Measurements from ENCODE around the gene KHDRBS1.

KHDRBS1 gene

DNA sequence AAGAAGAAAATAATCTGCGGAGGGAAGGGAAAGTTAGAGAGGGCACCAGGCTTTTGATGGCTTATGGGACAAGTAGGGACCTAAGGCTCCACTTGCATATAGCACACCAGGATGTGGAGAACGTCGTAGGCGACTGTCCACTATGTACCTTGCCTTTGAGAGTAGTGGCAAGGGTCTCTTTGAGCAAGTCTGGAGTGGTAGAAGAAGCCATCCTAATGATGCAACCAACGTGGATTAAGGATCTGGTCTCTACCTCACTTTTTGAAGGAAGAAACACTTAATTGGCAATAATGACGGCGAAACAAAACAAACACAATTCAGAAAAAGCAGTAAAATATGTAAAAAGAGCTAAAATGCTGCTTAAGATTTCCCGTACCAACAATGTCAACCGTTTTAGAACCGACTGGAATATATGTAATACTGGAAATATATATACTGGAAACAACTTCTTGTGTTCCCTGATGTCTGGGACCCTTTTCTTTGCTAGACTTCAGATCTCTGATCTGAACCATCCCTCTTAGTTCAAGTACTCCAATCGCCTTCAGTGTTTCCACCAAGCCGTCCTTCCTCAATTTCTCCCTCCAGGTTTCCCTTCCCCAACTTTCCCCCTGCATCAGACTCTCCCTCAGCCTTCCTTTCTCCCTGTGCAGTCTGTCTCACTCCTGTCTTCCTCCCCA, 821 bp upstream of the KHDRBS1 start:
- Histone ChIP-seq H3K4me3 (ENCODE audit: low read depth, low read length) (peak overlapping the region; percentile 95), H3K9me3 (ENCODE audit: control insufficient read depth, insufficient read depth, low read depth, low read length) (no peaks in the 10 kb centered on the region), H3K4me1 (ENCODE audit: control insufficient read depth, insufficient read depth, low read length) (0 out of 2 replicates have a peak, but pooled peaks cover 2% of the 10 kb centered on the region), H3K36me3 (ENCODE audit: control insufficient read depth in 2 of 2, insufficient read depth in 1 of 2, low read length in 2 of 2) (peaks cover 0 to 13% of the 10 kb centered on the region in 2 experiments; a peak in 1 of 3 replicates), H3K27ac (ENCODE audit: extremely low read depth, low read depth, low read length) (peak overlapping the region; percentile 69)
- ChIA-PET CTCF (interaction anchor here (0.6 to 1.2 kb wide), 3 partner anchors 9 to 250 kb away, joined by 3 to 5 read pairs (median 4); no protein-coding TSS in a partner anchor), POLR2A (interaction anchor here (0.7 to 2.5 kb wide), 19 partner anchors 9 to 381 kb away, joined by 3 to 14 read pairs (median 4); partner anchors contain the start of genes BSDC1, IQCC, KPNA6 and TMEM39B)
- 0 out of 2 replicates have a peak, but pooled peaks have one; percentile 38 for TF ChIP-seq ZNF121 (tag by site-specific recombination; IDR thresholded peaks at IDR 0.05)
- TF ChIP-seq ZNF2 (tag by site-specific recombination; IDR thresholded peaks at IDR 0.05): peak; percentile 13; the same call in 1 of the 2 replicates
- TF ChIP-seq, protein P1, sequence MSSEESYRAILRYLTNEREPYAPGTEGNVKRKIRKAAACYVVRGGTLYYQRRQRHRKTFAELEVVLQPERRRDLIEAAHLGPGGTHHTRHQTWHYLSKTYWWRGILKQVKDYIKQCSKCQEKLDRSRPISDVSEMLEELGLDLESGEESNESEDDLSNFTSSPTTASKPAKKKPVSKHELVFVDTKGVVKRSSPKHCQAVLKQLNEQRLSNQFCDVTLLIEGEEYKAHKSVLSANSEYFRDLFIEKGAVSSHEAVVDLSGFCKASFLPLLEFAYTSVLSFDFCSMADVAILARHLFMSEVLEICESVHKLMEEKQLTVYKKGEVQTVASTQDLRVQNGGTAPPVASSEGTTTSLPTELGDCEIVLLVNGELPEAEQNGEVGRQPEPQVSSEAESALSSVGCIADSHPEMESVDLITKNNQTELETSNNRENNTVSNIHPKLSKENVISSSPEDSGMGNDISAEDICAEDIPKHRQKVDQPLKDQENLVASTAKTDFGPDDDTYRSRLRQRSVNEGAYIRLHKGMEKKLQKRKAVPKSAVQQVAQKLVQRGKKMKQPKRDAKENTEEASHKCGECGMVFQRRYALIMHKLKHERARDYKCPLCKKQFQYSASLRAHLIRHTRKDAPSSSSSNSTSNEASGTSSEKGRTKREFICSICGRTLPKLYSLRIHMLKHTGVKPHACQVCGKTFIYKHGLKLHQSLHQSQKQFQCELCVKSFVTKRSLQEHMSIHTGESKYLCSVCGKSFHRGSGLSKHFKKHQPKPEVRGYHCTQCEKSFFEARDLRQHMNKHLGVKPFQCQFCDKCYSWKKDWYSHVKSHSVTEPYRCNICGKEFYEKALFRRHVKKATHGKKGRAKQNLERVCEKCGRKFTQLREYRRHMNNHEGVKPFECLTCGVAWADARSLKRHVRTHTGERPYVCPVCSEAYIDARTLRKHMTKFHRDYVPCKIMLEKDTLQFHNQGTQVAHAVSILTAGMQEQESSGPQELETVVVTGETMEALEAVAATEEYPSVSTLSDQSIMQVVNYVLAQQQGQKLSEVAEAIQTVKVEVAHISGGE (tag by site-specific recombination; conservative IDR thresholded peaks at IDR 0.05; ENCODE audit: low read depth): 0 out of 2 replicates have a peak, but pooled peaks have one; percentile 45
- TF ChIP-seq ZNF777 (tag by site-specific recombination; IDR thresholded peaks at IDR 0.05; ENCODE audit: borderline replicate concordance): 0 out of 2 replicates have a peak, but pooled peaks have one; percentile 21
- no peak for TF ChIP-seq MEIS1 (CRISPR knock-in tag; IDR thresholded peaks at IDR 0.05; ENCODE audit: borderline replicate concordance)
- peak; percentile 100 for TF ChIP-seq PRDM1 (tag by site-specific recombination; IDR thresholded peaks at IDR 0.05)
- TF ChIP-seq, protein P2, sequence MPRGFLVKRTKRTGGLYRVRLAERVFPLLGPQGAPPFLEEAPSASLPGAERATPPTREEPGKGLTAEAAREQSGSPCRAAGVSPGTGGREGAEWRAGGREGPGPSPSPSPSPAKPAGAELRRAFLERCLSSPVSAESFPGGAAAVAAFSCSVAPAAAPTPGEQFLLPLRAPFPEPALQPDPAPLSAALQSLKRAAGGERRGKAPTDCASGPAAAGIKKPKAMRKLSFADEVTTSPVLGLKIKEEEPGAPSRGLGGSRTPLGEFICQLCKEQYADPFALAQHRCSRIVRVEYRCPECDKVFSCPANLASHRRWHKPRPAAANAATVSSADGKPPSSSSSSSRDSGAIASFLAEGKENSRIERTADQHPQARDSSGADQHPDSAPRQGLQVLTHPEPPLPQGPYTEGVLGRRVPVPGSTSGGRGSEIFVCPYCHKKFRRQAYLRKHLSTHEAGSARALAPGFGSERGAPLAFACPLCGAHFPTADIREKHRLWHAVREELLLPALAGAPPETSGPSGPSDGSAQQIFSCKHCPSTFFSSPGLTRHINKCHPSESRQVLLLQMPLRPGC (tag by site-specific recombination; IDR thresholded peaks at IDR 0.05): no peak
- TF ChIP-seq, protein P3, sequence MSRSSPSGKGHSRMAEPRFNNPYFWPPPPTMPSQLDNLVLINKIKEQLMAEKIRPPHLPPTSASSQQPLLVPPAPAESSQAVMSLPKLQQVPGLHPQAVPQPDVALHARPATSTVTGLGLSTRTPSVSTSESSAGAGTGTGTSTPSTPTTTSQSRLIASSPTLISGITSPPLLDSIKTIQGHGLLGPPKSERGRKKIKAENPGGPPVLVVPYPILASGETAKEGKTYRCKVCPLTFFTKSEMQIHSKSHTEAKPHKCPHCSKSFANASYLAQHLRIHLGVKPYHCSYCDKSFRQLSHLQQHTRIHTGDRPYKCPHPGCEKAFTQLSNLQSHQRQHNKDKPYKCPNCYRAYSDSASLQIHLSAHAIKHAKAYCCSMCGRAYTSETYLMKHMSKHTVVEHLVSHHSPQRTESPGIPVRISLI (tag by site-specific recombination; IDR thresholded peaks at IDR 0.05): no peak
- peak; percentile 69; the same call in 1 of the 2 replicates for TF ChIP-seq TRIM28 (IDR thresholded peaks at IDR 0.05; ENCODE audit: borderline replicate concordance, low read length)
- 0 out of 2 replicates have a peak, but pooled peaks have one; percentile 58 for TF ChIP-seq ZNF792 (tag by site-specific recombination; IDR thresholded peaks at IDR 0.05)
- TF ChIP-seq ZNF239 (tag by site-specific recombination; IDR thresholded peaks at IDR 0.05): 0 out of 2 replicates have a peak, but pooled peaks have one; percentile 43
- TF ChIP-seq ZNF138 (tag by site-specific recombination; IDR thresholded peaks at IDR 0.05; ENCODE audit: borderline replicate concordance): no peak
- 0 out of 2 replicates have a peak, but pooled peaks have one; percentile 47 for TF ChIP-seq IKZF3 (tag by site-specific recombination; IDR thresholded peaks at IDR 0.05)
- 0 out of 2 replicates have a peak, but pooled peaks have one; percentile 55 for TF ChIP-seq ZBTB48 (tag by site-specific recombination; IDR thresholded peaks at IDR 0.05)

DNA sequence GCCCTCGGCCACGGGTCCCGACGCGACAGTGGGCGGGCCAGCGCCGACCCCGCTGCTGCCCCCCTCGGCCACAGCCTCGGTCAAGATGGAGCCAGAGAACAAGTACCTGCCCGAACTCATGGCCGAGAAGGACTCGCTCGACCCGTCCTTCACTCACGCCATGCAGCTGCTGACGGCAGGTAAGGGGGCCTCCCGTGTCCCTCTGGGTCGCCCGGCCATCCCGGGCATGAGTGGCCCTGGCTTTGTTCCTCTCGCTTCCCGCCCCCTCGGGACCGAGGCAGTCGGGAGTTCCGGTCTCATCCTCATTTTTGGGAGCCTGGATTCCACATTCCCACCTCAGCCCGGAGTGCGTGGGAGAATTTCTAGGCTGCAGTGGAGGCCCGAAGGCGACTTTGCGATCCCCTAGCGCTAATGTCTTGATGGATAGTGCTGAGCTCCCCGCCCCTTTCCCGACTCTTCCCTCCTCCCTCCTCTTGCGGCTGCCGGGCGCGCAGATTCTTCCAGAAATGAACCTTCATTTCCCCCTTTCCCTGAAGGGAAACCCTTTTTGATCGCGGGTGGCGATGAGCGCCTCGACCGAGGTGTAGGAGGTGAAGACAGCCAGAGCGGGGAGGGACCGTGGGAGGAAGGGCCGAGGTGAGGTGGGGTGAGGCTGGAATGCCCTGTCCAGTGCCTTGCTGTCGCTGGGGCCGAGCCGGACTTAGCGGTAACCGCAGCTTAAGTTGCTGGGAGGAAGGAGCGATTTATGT, 705 bp downstream of the KHDRBS1 start:
- Histone ChIP-seq H3K36me3 (ENCODE audit: control insufficient read depth in 2 of 2, insufficient read depth in 1 of 2, low read length in 2 of 2) (peaks cover 0 to 13% of the 10 kb centered on the region in 2 experiments; a peak in 1 of 3 replicates), H3K4me3 (ENCODE audit: low read depth, low read length) (peak overlapping the region; percentile 95), H3K9me3 (ENCODE audit: control insufficient read depth, insufficient read depth, low read depth, low read length) (no peaks in the 10 kb centered on the region), H3K27ac (ENCODE audit: extremely low read depth, low read depth, low read length) (peak overlapping the region; percentile 81), H3K4me1 (ENCODE audit: control insufficient read depth, insufficient read depth, low read length) (0 out of 2 replicates have a peak, but pooled peaks cover 2% of the 10 kb centered on the region)
- ChIA-PET CTCF (interaction anchor here (0.7 to 2.2 kb wide), 4 partner anchors 10 to 171 kb away, joined by 3 to 14 read pairs (median 4); no protein-coding TSS in a partner anchor), POLR2A (interaction anchor here (0.7 to 2.5 kb wide), 11 partner anchors 11 to 191 kb away, joined by 3 to 14 read pairs (median 4); partner anchors contain the start of genes IQCC, KPNA6 and TMEM39B)
- TF ChIP-seq ZFHX2 (tag by site-specific recombination; conservative IDR thresholded peaks at IDR 0.05) (peak; percentile 89), ZNF341 (tag by site-specific recombination; IDR thresholded peaks at IDR 0.05; ENCODE audit: low read depth) (peak; percentile 99), KLF8 (tag by site-specific recombination; IDR thresholded peaks at IDR 0.05) (peak; percentile 21; the same call in 1 of the 2 replicates), ZNF558 (tag by site-specific recombination; IDR thresholded peaks at IDR 0.05) (no peak), EGR2 (tag by site-specific recombination; IDR thresholded peaks at IDR 0.05; ENCODE audit: low read depth) (peak; percentile 79), PRDM1 (tag by site-specific recombination; IDR thresholded peaks at IDR 0.05) (peak; percentile 94), IKZF3 (tag by site-specific recombination; IDR thresholded peaks at IDR 0.05) (peak; percentile 93), ZEB2 (tag by site-specific recombination; IDR thresholded peaks at IDR 0.05) (peak; percentile 13; the same call in 1 of the 2 replicates), ZBTB48 (tag by site-specific recombination; IDR thresholded peaks at IDR 0.05) (peak; percentile 64; the same call in 1 of the 2 replicates), ZNF600 (tag by site-specific recombination; IDR thresholded peaks at IDR 0.05) (0 out of 2 replicates have a peak, but pooled peaks have one; percentile 61), ZNF596 (tag by site-specific recombination; IDR thresholded peaks at IDR 0.05) (no peak)
